ENCODE data around the gene ANXA11. TPM values are rescaled to one million over a fixed set of nuclear protein-coding genes. Genes with fewer than 3 reads are reported as not detected.

ANXA11 gene
- total and polyA plus RNA-seq, 2 experiments from 2014 or later: 42.3 to 70.0 TPM

- TF ChIP-seq CREB1 (CRISPR knock-in tag; IDR thresholded peaks at IDR 0.05; ENCODE audit: low read depth): no peak
- TF ChIP-seq REST (IDR thresholded peaks at IDR 0.05; ENCODE audit: unreplicated experiment): no peak
These were observed 57.1 kb downstream of the ANXA11 start (continued) for GRCh38 chr10:80148166-80148805.

GRCh38 chr10:80146918-80147317 is 58.4 kb downstream of the ANXA11 start:
- Histone ChIP-seq H3K27me3 (ENCODE audit: insufficient read depth) (no peaks in the 10 kb centered on the region), H3K4me3 (no peak overlapping the region), H3K27ac (ENCODE audit: low read depth) (no peak overlapping the region), H3K9me2 (ENCODE audit: insufficient read depth) (peaks cover 5% of the 10 kb centered on the region; the same call in 1 of the 2 replicates), H3K4me1 (ENCODE audit: insufficient read depth) (no peaks in the 10 kb centered on the region), H3K36me3 (ENCODE audit: insufficient read depth) (no peaks in the 10 kb centered on the region), H3K4me2 (no peak overlapping the region), H3F3A (replicated peaks; ENCODE audit: low read depth) (no peaks in the 10 kb centered on the region), H2AFZ (no peak overlapping the region), H3K79me2 (replicated peaks; ENCODE audit: insufficient read depth) (no peaks in the 10 kb centered on the region), H4K20me1 (replicated peaks; ENCODE audit: insufficient read depth) (no peaks in the 10 kb centered on the region)
- DNase-seq (ENCODE audit: low spot score) (no peak), ATAC-seq (no peak)
- H3K36me3 Mint-ChIP-seq (ENCODE audit: low read depth): no peaks in the 10 kb centered on the region
- peaks cover 9% of the 10 kb centered on the region for H3K27me3 Mint-ChIP-seq (ENCODE audit: insufficient read depth, low read depth, poor library complexity)
- no peak overlapping the region for H3K4me3 Mint-ChIP-seq
- no peak overlapping the region for H3K27ac Mint-ChIP-seq
- peaks cover 17% of the 10 kb centered on the region for H3K4me1 Mint-ChIP-seq
- TF ChIP-seq ETS1 (IDR thresholded peaks at IDR 0.05): no peak
- TF ChIP-seq ZNF331 (CRISPR knock-in tag; IDR thresholded peaks at IDR 0.05; ENCODE audit: low read depth): no peak
- no peak for TF ChIP-seq NANOG (IDR thresholded peaks at IDR 0.05; ENCODE audit: borderline replicate concordance)
- TF ChIP-seq JUNB (IDR thresholded peaks at IDR 0.05; ENCODE audit: unreplicated experiment): no peak
- no peak for TF ChIP-seq ZNF462 (CRISPR knock-in tag; IDR thresholded peaks at IDR 0.05)
- TF ChIP-seq STAT1 (IDR thresholded peaks at IDR 0.05; ENCODE audit: unreplicated experiment): no peak
- TF ChIP-seq REST (IDR thresholded peaks at IDR 0.05; ENCODE audit: unreplicated experiment): no peak
- no peak for TF ChIP-seq EZH2 (IDR thresholded peaks at IDR 0.05; ENCODE audit: low read depth, unreplicated experiment)
- TF ChIP-seq CREB1 (CRISPR knock-in tag; IDR thresholded peaks at IDR 0.05; ENCODE audit: low read depth): no peak
- TF ChIP-seq EZH2phosphoT487 (IDR thresholded peaks at IDR 0.05; ENCODE audit: unreplicated experiment): no peak
- no peaks in the 10 kb centered on the region; the same call in 2 of the 3 replicates for H3K9me3 Mint-ChIP-seq

Data from GM23338 (cell line).